Mesothelial cell of epicardium (in vitro differentiated cells): ENCODE results near the gene PGLYRP4. TPM values are rescaled to one million over a fixed set of nuclear protein-coding genes. Genes with fewer than 3 reads are reported as not detected.

Experiments
- DNase-seq, 2 experiments: peaks; one replicate each; pipeline ENCODE4 v3.0.0; 2021; ENCODE audit warnings: low spot score in 2 of 2; ENCODE audit not compliant: unreplicated experiment in 2 of 2
- H3K27ac Mint-ChIP-seq: 2 replicates; pipeline ENCODE4 v1.8.0; 2021; ENCODE audit warnings: mixed read lengths
- H3K27me3 Mint-ChIP-seq: 2 replicates; pipeline ENCODE4 v1.8.0; 2021; ENCODE audit warnings: low read depth, mixed read lengths
- H3K36me3 Mint-ChIP-seq: 2 replicates; pipeline ENCODE4 v1.8.0; 2021; ENCODE audit warnings: mixed read lengths
- H3K4me1 Mint-ChIP-seq: 2 replicates; pipeline ENCODE4 v1.8.0; 2021; ENCODE audit warnings: mixed read lengths
- H3K4me3 Mint-ChIP-seq: 2 replicates; pipeline ENCODE4 v1.8.0; 2021; ENCODE audit warnings: mild to moderate bottlenecking, moderate library complexity, mixed read lengths
- H3K9me3 Mint-ChIP-seq: 2 replicates; pipeline ENCODE4 v1.8.0; 2021; ENCODE audit warnings: mixed read lengths
- total RNA-seq: library from RNA; stranded (reverse); gene quantifications from 3 replicates; pipeline ENCODE4 v1.2.1, GENCODE V29; 2021
- TF ChIP-seq, protein P1 (sequence below): fragments of 200-600 bp; sonication (generic); IDR thresholded peaks from one replicate; pipeline ENCODE4 v1.5.0; 2021; ENCODE audit warnings: antibody characterized with exemption; ENCODE audit not compliant: unreplicated experiment

Gene PGLYRP4, protein sequence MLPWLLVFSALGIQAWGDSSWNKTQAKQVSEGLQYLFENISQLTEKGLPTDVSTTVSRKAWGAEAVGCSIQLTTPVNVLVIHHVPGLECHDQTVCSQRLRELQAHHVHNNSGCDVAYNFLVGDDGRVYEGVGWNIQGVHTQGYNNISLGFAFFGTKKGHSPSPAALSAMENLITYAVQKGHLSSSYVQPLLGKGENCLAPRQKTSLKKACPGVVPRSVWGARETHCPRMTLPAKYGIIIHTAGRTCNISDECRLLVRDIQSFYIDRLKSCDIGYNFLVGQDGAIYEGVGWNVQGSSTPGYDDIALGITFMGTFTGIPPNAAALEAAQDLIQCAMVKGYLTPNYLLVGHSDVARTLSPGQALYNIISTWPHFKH
- total RNA-seq = 0.11 TPM in 1 of 3 replicates, not detected in the others

DNA sequence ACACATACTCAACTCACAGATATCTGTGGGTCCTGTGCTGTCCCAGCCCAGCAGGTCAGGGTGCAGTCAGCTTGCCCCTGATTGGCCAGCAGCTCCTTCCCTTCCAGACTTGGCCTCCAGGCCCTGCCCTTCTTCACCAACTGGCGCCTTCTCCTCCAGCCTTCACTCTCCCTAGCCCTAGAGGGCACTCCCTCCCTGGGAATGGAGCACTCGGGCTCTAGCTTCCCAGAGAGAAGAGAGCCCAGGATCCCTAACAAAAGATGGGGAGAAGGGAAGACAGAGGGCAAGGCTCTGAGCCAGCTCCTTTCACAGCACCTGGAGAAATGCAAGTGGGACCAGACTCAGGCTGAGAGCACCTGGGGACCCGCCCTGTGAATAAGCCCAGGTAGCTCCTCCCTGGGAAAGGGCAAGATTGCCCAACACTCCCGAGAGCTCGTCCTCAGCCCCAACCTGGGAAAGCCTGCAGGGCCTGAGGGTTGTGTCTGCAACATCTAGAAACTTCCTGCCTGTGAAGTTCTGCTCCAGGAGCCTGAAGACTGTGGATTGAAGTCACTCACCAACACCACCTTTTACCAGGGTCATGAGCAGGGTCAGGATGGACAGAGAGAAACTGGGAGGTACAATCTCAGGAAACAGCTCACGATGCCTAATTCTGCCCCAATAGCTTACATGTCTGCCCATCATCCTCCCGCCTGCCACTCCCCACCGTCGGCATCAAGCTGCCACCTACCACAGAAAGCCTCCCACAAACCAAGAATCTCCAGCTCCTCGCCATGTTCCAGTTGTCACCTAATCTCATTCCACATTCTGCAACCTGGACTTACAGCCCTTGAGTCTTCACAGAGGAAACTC is at the start of gene PGLYRP4:
Gene PGLYRP4, minus strand, starts transcription at position 331 of the 852 bp plus-strand sequence. CDS start 909 bp downstream, outside the sequence.
- H3K9me3 Mint-ChIP-seq = no peaks in the 10 kb centered on the region
- H3K27ac Mint-ChIP-seq = no peak within 1 kb of the TSS
- H3K27me3 Mint-ChIP-seq = peaks cover 59% of the 10 kb centered on the region
- TF ChIP-seq, protein P1, sequence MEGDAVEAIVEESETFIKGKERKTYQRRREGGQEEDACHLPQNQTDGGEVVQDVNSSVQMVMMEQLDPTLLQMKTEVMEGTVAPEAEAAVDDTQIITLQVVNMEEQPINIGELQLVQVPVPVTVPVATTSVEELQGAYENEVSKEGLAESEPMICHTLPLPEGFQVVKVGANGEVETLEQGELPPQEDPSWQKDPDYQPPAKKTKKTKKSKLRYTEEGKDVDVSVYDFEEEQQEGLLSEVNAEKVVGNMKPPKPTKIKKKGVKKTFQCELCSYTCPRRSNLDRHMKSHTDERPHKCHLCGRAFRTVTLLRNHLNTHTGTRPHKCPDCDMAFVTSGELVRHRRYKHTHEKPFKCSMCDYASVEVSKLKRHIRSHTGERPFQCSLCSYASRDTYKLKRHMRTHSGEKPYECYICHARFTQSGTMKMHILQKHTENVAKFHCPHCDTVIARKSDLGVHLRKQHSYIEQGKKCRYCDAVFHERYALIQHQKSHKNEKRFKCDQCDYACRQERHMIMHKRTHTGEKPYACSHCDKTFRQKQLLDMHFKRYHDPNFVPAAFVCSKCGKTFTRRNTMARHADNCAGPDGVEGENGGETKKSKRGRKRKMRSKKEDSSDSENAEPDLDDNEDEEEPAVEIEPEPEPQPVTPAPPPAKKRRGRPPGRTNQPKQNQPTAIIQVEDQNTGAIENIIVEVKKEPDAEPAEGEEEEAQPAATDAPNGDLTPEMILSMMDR = no peak
- no peak for DNase-seq
- H3K4me3 Mint-ChIP-seq = no peak within 1 kb of the TSS
- H3K4me1 Mint-ChIP-seq = peaks cover 12% of the 10 kb centered on the region
- no peaks in the 10 kb centered on the region for H3K36me3 Mint-ChIP-seq

- Mint-ChIP-seq H3K9me3 (no peaks in the 10 kb centered on the region), H3K27ac (no peak overlapping the region), H3K36me3 (no peaks in the 10 kb centered on the region), H3K4me1 (no peaks in the 10 kb centered on the region), H3K4me3 (no peak overlapping the region), H3K27me3 (peaks cover 26% of the 10 kb centered on the region)
- TF ChIP-seq, protein P1 = no peak
- no peak for DNase-seq
Measured at GRCh38 chr1:153397924-153398651, 49.4 kb upstream of the PGLYRP4 start.

- H3K36me3 Mint-ChIP-seq = no peaks in the 10 kb centered on the region
- no peaks in the 10 kb centered on the region for H3K9me3 Mint-ChIP-seq
- no peak for DNase-seq
- TF ChIP-seq, protein P1 = no peak
- H3K4me3 Mint-ChIP-seq = no peak overlapping the region
- H3K4me1 Mint-ChIP-seq = no peaks in the 10 kb centered on the region
- H3K27ac Mint-ChIP-seq = no peak overlapping the region
- peaks cover 29% of the 10 kb centered on the region for H3K27me3 Mint-ChIP-seq
Measured at GRCh38 chr1:153397051-153397923, 48.6 kb upstream of the PGLYRP4 start.

- no peak overlapping the region for H3K27ac Mint-ChIP-seq
- no peak overlapping the region for H3K4me3 Mint-ChIP-seq
- H3K4me1 Mint-ChIP-seq = no peaks in the 10 kb centered on the region
- no peak for DNase-seq
- no peaks in the 10 kb centered on the region for H3K9me3 Mint-ChIP-seq
- TF ChIP-seq, protein P1 = no peak
- H3K27me3 Mint-ChIP-seq = peaks cover 32% of the 10 kb centered on the region
- no peaks in the 10 kb centered on the region for H3K36me3 Mint-ChIP-seq
Measured at GRCh38 chr1:153396461-153396860, 47.8 kb upstream of the PGLYRP4 start.

GRCh38 chr1:153395776-153396175 is 47.1 kb upstream of the PGLYRP4 start:
- H3K27me3 Mint-ChIP-seq = peaks cover 35% of the 10 kb centered on the region
- H3K4me1 Mint-ChIP-seq = no peaks in the 10 kb centered on the region
- no peaks in the 10 kb centered on the region for H3K36me3 Mint-ChIP-seq
- H3K4me3 Mint-ChIP-seq = no peak overlapping the region
- DNase-seq = no peak
- TF ChIP-seq, protein P1 = no peak
- H3K9me3 Mint-ChIP-seq = no peaks in the 10 kb centered on the region
- H3K27ac Mint-ChIP-seq = no peak overlapping the region
